DMS153 treated with DMSO at 0.1 percent for 48 hours (cell line): Measurements from ENCODE around the gene LYPD6B.

ENCODE experiments used
- DNase-seq: peaks from one replicate; lab custom pipeline; 2025; ENCODE audit not compliant: unreplicated experiment; lab: John Stamatoyannopoulos, UW

LYPD6B gene

GRCh38 chr2:149009576-149010461 is 28.7 kb upstream of the LYPD6B start:
- DNase-seq, result no peak

- no peak for DNase-seq
Measured at GRCh38 chr2:149012545-149012944, 26.0 kb upstream of the LYPD6B start.

GRCh38 chr2:149015501-149015900 is 23.0 kb upstream of the LYPD6B start:
- DNase-seq, result no peak

GRCh38 chr2:149015926-149016563 is 22.5 kb upstream of the LYPD6B start:
- no peak for DNase-seq

GRCh38 chr2:149017116-149017985 is 21.1 kb upstream of the LYPD6B start:
- DNase-seq, result peak; percentile 75

- DNase-seq, result no peak
Measured at GRCh38 chr2:149018981-149019380, 19.5 kb upstream of the LYPD6B start.

GRCh38 chr2:149019768-149020167 is 18.7 kb upstream of the LYPD6B start:
- no peak for DNase-seq

GRCh38 chr2:149020432-149020851 is 18.1 kb upstream of the LYPD6B start:
- DNase-seq, result no peak

- DNase-seq, result no peak
Measured at GRCh38 chr2:149021271-149021719, 17.2 kb upstream of the LYPD6B start.

- DNase-seq, result no peak
Measured at GRCh38 chr2:149021761-149022160, 16.7 kb upstream of the LYPD6B start.

- DNase-seq, result no peak
Measured at GRCh38 chr2:149023091-149023490, 15.4 kb upstream of the LYPD6B start.

- DNase-seq, result no peak
Measured at GRCh38 chr2:149027590-149028250, 10.8 kb upstream of the LYPD6B start.

GRCh38 chr2:149028377-149028776 is 10.1 kb upstream of the LYPD6B start:
- no peak for DNase-seq

GRCh38 chr2:149028891-149029290 is 9.6 kb upstream of the LYPD6B start:
- DNase-seq, result no peak

GRCh38 chr2:149029307-149029965 is 9.1 kb upstream of the LYPD6B start:
- no peak for DNase-seq

GRCh38 chr2:149031396-149031795 is 7.1 kb upstream of the LYPD6B start:
- no peak for DNase-seq

GRCh38 chr2:149033716-149034115 is 4.8 kb upstream of the LYPD6B start:
- DNase-seq, result peak; percentile 82

GRCh38 chr2:149034406-149034805 is 4.1 kb upstream of the LYPD6B start:
- DNase-seq, result no peak

- DNase-seq, result no peak
Measured at GRCh38 chr2:149036507-149037293, 1.8 kb upstream of the LYPD6B start.
